Gastrocnemius medialis (tissue), 4 donors: ENCODE data around the gene LRMDA.

Experiments
- POLR2A ChIP-seq, 2 donors: fragments of 450-650 bp; IDR thresholded peaks; one replicate each; pipeline ENCODE4 v1.6.1; 2017; ENCODE audit warnings: antibody characterized with exemption in 2 of 2, mild to moderate bottlenecking in 2 of 2, moderate library complexity in 2 of 2
- TF ChIP-seq, protein P1 (sequence below), 5 experiments: fragments of 450-650 bp in 3 of 5; fragments of 200-600 bp in 2 of 5; sonication (generic) in 2 of 5; IDR thresholded peaks in 4 of 5; conservative IDR thresholded peaks in 1 of 5; 1 replicate in 4 of 5; 2 replicates in 1 of 5; pipeline ENCODE4 v1.5.1; 2016 to 2019; ENCODE audit warnings: antibody characterized with exemption in 5 of 5, mild to moderate bottlenecking in 3 of 5, moderate library complexity in 3 of 5

DNA sequence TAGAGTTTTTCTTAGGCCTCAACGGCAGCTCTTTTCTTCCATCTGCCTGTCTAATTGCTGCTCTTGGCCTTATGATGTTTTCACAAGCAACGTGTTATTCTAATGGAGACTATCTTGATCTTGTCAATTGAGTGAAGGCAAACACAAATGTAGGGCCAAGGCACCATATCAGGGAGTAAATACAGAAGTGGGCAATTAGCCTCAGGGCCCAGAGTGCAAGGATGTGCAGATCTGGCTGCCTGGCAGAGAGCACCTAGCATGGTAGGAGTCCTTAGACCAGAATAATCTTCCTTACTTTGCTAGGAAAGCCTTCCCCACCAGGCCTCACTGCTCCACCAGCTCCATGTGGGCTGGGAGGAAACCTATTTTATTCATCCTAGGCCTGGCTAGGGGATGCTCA, 590.9 kb downstream of the LRMDA start:
- TF ChIP-seq, protein P1, sequence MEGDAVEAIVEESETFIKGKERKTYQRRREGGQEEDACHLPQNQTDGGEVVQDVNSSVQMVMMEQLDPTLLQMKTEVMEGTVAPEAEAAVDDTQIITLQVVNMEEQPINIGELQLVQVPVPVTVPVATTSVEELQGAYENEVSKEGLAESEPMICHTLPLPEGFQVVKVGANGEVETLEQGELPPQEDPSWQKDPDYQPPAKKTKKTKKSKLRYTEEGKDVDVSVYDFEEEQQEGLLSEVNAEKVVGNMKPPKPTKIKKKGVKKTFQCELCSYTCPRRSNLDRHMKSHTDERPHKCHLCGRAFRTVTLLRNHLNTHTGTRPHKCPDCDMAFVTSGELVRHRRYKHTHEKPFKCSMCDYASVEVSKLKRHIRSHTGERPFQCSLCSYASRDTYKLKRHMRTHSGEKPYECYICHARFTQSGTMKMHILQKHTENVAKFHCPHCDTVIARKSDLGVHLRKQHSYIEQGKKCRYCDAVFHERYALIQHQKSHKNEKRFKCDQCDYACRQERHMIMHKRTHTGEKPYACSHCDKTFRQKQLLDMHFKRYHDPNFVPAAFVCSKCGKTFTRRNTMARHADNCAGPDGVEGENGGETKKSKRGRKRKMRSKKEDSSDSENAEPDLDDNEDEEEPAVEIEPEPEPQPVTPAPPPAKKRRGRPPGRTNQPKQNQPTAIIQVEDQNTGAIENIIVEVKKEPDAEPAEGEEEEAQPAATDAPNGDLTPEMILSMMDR (IDR thresholded peaks at IDR 0.05 in 4 of 5, conservative IDR thresholded peaks at IDR 0.05 in 1 of 5): no peak
- no peak for TF ChIP-seq POLR2A (IDR thresholded peaks at IDR 0.05)
